WTC11 (cell line): ENCODE results near the gene VPS8. TPM values are rescaled to one million over a fixed set of nuclear protein-coding genes. Genes with fewer than 3 reads are reported as not detected.

Experiments
- ATAC-seq: fragments of 200-7000 bp; cut with Tn5 transposase; 2 replicates; pipeline ENCODE4 v1.10.0; 2021; ENCODE audit warnings: mild to moderate bottlenecking, moderate library complexity
- CTCF ChIA-PET: fragments of 300-600 bp; sonication (Branson Sonifier 250); formaldehyde crosslinking; loops from one replicate; lab custom pipeline; 2021; ENCODE audit warnings: antibody characterized with exemption; lab: Charles Lee
- POLR2A ChIA-PET: fragments of 350-600 bp; sonication (Branson Sonifier 250); formaldehyde crosslinking; loops from one replicate; lab custom pipeline; 2021; ENCODE audit warnings: antibody characterized with exemption; lab: Charles Lee
- DNase-seq: peaks from one replicate; pipeline ENCODE4 v3.0.0; 2021; ENCODE audit warnings: low spot score
- H3K27ac Mint-ChIP-seq: 2 replicates; pipeline ENCODE4 v1.8.0; 2021; ENCODE audit warnings: mixed read lengths
- H3K27me3 Mint-ChIP-seq: 2 replicates; pipeline ENCODE4 v1.8.0; 2021; ENCODE audit warnings: low read depth, mild to moderate bottlenecking, moderate library complexity, mixed read lengths
- H3K36me3 Mint-ChIP-seq: 2 replicates; pipeline ENCODE4 v1.8.0; 2021; ENCODE audit warnings: mixed read lengths
- H3K4me1 Mint-ChIP-seq: 2 replicates; pipeline ENCODE4 v1.8.0; 2022; ENCODE audit warnings: mixed read lengths
- H3K4me3 Mint-ChIP-seq: 2 replicates; pipeline ENCODE4 v1.8.0; 2021; ENCODE audit warnings: mild to moderate bottlenecking, moderate library complexity, mixed read lengths
- H3K9me3 Mint-ChIP-seq: 2 replicates; pipeline ENCODE4 v1.8.0; 2021; ENCODE audit warnings: mixed read lengths
- ARID4B ChIP-seq: sonication (generic); formaldehyde crosslinking; IDR thresholded peaks from 2 replicates; pipeline ENCODE4 v1.8.0; 2023; ENCODE audit warnings: missing genetic modification reagents, mild to moderate bottlenecking, borderline replicate concordance
- CBFB ChIP-seq: sonication (generic); formaldehyde crosslinking; IDR thresholded peaks from 2 replicates; pipeline ENCODE4 v1.8.1; 2022; ENCODE audit warnings: mild to moderate bottlenecking, low read depth, missing genetic modification reagents
- E2F4 ChIP-seq: sonication (generic); formaldehyde crosslinking; IDR thresholded peaks from 2 replicates; pipeline ENCODE4 v1.8.1; 2022; ENCODE audit warnings: low read depth, mild to moderate bottlenecking, moderate library complexity, missing genetic modification reagents, borderline replicate concordance
- ELF4 ChIP-seq: sonication (generic); formaldehyde crosslinking; IDR thresholded peaks from 2 replicates; pipeline ENCODE4 v1.8.1; 2022; ENCODE audit warnings: low read depth, mild to moderate bottlenecking, moderate library complexity, missing genetic modification reagents
- FOXJ3 ChIP-seq: sonication (generic); formaldehyde crosslinking; IDR thresholded peaks from 2 replicates; pipeline ENCODE4 v1.9.0; 2021; ENCODE audit warnings: missing genetic modification reagents, mild to moderate bottlenecking, borderline replicate concordance
- JAZF1 ChIP-seq: fragments of 250-450 bp; sonication (Bioruptor Pico); IDR thresholded peaks from 2 replicates; pipeline ENCODE4 v1.9.0; 2021; ENCODE audit warnings: moderate library complexity, mild to moderate bottlenecking, inconsistent platforms
- PRRX2 ChIP-seq: fragments of 250-450 bp; sonication (Bioruptor Pico); IDR thresholded peaks from 2 replicates; pipeline ENCODE4 v1.8.0; 2021; ENCODE audit warnings: mild to moderate bottlenecking
- TEAD1 ChIP-seq: sonication (generic); formaldehyde crosslinking; IDR thresholded peaks from 2 replicates; pipeline ENCODE4 v1.8.0; 2022; ENCODE audit warnings: mild to moderate bottlenecking, missing genetic modification reagents
- TEAD4 ChIP-seq: sonication (generic); formaldehyde crosslinking; IDR thresholded peaks from 2 replicates; pipeline ENCODE4 v1.8.0; 2022; ENCODE audit warnings: mild to moderate bottlenecking, missing genetic modification reagents
- ZNF138 ChIP-seq: sonication (generic); formaldehyde crosslinking; conservative IDR thresholded peaks from 2 replicates; pipeline ENCODE4 v1.8.1; 2022; ENCODE audit warnings: mild to moderate bottlenecking, moderate library complexity, missing genetic modification reagents
- ZNF219 ChIP-seq: sonication (generic); formaldehyde crosslinking; IDR thresholded peaks from 2 replicates; pipeline ENCODE4 v1.8.0; 2023; ENCODE audit warnings: missing genetic modification reagents, mild to moderate bottlenecking, borderline replicate concordance
- ZNF263 ChIP-seq: sonication (generic); formaldehyde crosslinking; IDR thresholded peaks from 2 replicates; pipeline ENCODE4 v1.8.1; 2022; ENCODE audit warnings: low read depth, mild to moderate bottlenecking, moderate library complexity, missing genetic modification reagents
- total RNA-seq: library from RNA; stranded (reverse); gene quantifications from 3 replicates; pipeline ENCODE4 v1.2.3, GENCODE V29; 2021
- TF ChIP-seq, protein P1 (sequence below): sonication (generic); formaldehyde crosslinking; conservative IDR thresholded peaks from 2 replicates; pipeline ENCODE4 v1.8.1; 2022; ENCODE audit warnings: mild to moderate bottlenecking, missing genetic modification reagents
- TF ChIP-seq, protein P2 (sequence below): sonication (generic); formaldehyde crosslinking; IDR thresholded peaks from 2 replicates; pipeline ENCODE4 v1.8.1; 2023; ENCODE audit warnings: mild to moderate bottlenecking, missing genetic modification reagents, borderline replicate concordance
- TF ChIP-seq, protein P3 (sequence below): fragments of 250-450 bp; sonication (Bioruptor Pico); IDR thresholded peaks from 2 replicates; pipeline ENCODE4 v1.8.0; 2021; ENCODE audit warnings: mild to moderate bottlenecking

VPS8 gene
- total RNA-seq, 1 experiment from 2014 or later: 44.9 TPM

- ChIA-PET CTCF (interaction anchor here (0.9 to 2.6 kb wide), 3 partner anchors 16 to 205 kb away, joined by 3 to 13 read pairs (median 4); partner anchors contain the start of gene EPHB3), POLR2A (interaction anchor here (1.1 kb wide), 1 partner anchor 11 kb away, joined by 4 read pairs; no protein-coding TSS in a partner anchor)
- ATAC-seq: peak; percentile 54; the same call in 1 of the 2 replicates
These were observed 45.3 kb upstream of the VPS8 start for GRCh38 chr3:184766555-184767261.

DNA sequence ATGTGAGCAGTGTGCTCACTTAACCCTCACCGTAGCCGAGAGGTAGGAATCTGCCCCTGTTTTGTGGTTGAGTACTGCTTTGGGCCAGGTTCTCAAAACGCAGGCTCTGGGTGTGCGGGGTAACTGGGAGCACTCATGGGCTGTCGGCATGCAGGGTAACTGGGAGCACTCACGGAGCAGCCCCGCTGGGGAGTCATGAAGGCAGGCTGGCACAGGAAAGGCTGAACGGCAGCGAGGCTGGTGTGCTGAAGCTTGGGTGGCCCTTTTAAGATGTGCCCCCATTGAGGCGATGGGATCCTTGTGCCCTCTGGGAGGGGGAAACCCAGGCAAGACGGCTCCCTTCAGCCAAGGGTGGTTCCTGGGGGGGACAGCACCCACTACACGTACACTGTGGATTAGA, 44.6 kb upstream of the VPS8 start:
- Mint-ChIP-seq H3K4me1 (peaks cover 24% of the 10 kb centered on the region), H3K36me3 (no peaks in the 10 kb centered on the region), H3K27ac (no peak overlapping the region), H3K4me3 (no peak overlapping the region), H3K9me3 (no peaks in the 10 kb centered on the region), H3K27me3 (no peaks in the 10 kb centered on the region; the same call in 1 of the 2 replicates)
- TF ChIP-seq E2F4 (CRISPR knock-in tag) (no peak), ZNF263 (CRISPR knock-in tag) (peak; percentile 74; the same call in 1 of the 2 replicates), TEAD1 (CRISPR knock-in tag) (no peak)
- no peak for DNase-seq
- ChIA-PET POLR2A (no interaction called here), CTCF (interaction anchor here (1.4 to 1.5 kb wide), 2 partner anchors 11 to 206 kb away, joined by 9 to 11 read pairs; partner anchors contain the start of gene EPHB3)
- no peak for ATAC-seq

More at GRCh38 chr3:184766555-184767261, 45.3 kb upstream of the VPS8 start:
- peaks cover 30% of the 10 kb centered on the region for H3K4me1 Mint-ChIP-seq
- H3K27ac Mint-ChIP-seq: peak overlapping the region; percentile 6; the same call in 1 of the 2 replicates
- H3K9me3 Mint-ChIP-seq: no peaks in the 10 kb centered on the region
- H3K27me3 Mint-ChIP-seq: no peaks in the 10 kb centered on the region; the same call in 1 of the 2 replicates
- no peak overlapping the region for H3K4me3 Mint-ChIP-seq
- TF ChIP-seq JAZF1 (CRISPR knock-in tag) (no peak), ARID4B (CRISPR knock-in tag) (no peak), TEAD4 (CRISPR knock-in tag) (no peak)
- H3K36me3 Mint-ChIP-seq: no peaks in the 10 kb centered on the region
- DNase-seq: no peak

GRCh38 chr3:184769382-184770170, 42.4 kb upstream of the VPS8 start:
- DNase-seq: no peak
- Mint-ChIP-seq H3K36me3 (no peaks in the 10 kb centered on the region), H3K4me1 (peaks cover 24% of the 10 kb centered on the region), H3K9me3 (no peaks in the 10 kb centered on the region), H3K27me3 (no peaks in the 10 kb centered on the region), H3K27ac (no peak overlapping the region), H3K4me3 (no peak overlapping the region)
- no peak for ATAC-seq
- CTCF ChIA-PET: interaction anchor here (0.5 to 1.5 kb wide), 4 partner anchors 9 to 208 kb away, joined by 3 to 9 read pairs (median 4); partner anchors contain the start of gene EPHB3
- POLR2A ChIA-PET: no interaction called here
- TF ChIP-seq ZNF138 (CRISPR knock-in tag): no peak
- TF ChIP-seq CBFB (CRISPR knock-in tag): no peak
- no peak for TF ChIP-seq ZNF219 (CRISPR knock-in tag)
- TF ChIP-seq FOXJ3 (CRISPR knock-in tag): no peak
- TF ChIP-seq TEAD1 (CRISPR knock-in tag): no peak
- TF ChIP-seq, protein P1, sequence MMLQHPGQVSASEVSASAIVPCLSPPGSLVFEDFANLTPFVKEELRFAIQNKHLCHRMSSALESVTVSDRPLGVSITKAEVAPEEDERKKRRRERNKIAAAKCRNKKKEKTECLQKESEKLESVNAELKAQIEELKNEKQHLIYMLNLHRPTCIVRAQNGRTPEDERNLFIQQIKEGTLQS (CRISPR knock-in tag): no peak
- TF ChIP-seq PRRX2 (CRISPR knock-in tag): no peak
- TF ChIP-seq, protein P2, sequence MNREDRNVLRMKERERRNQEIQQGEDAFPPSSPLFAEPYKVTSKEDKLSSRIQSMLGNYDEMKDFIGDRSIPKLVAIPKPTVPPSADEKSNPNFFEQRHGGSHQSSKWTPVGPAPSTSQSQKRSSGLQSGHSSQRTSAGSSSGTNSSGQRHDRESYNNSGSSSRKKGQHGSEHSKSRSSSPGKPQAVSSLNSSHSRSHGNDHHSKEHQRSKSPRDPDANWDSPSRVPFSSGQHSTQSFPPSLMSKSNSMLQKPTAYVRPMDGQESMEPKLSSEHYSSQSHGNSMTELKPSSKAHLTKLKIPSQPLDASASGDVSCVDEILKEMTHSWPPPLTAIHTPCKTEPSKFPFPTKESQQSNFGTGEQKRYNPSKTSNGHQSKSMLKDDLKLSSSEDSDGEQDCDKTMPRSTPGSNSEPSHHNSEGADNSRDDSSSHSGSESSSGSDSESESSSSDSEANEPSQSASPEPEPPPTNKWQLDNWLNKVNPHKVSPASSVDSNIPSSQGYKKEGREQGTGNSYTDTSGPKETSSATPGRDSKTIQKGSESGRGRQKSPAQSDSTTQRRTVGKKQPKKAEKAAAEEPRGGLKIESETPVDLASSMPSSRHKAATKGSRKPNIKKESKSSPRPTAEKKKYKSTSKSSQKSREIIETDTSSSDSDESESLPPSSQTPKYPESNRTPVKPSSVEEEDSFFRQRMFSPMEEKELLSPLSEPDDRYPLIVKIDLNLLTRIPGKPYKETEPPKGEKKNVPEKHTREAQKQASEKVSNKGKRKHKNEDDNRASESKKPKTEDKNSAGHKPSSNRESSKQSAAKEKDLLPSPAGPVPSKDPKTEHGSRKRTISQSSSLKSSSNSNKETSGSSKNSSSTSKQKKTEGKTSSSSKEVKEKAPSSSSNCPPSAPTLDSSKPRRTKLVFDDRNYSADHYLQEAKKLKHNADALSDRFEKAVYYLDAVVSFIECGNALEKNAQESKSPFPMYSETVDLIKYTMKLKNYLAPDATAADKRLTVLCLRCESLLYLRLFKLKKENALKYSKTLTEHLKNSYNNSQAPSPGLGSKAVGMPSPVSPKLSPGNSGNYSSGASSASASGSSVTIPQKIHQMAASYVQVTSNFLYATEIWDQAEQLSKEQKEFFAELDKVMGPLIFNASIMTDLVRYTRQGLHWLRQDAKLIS (CRISPR knock-in tag): no peak
- no peak for TF ChIP-seq E2F4 (CRISPR knock-in tag)
- no peak for TF ChIP-seq ELF4 (CRISPR knock-in tag)
- TF ChIP-seq, protein P3, sequence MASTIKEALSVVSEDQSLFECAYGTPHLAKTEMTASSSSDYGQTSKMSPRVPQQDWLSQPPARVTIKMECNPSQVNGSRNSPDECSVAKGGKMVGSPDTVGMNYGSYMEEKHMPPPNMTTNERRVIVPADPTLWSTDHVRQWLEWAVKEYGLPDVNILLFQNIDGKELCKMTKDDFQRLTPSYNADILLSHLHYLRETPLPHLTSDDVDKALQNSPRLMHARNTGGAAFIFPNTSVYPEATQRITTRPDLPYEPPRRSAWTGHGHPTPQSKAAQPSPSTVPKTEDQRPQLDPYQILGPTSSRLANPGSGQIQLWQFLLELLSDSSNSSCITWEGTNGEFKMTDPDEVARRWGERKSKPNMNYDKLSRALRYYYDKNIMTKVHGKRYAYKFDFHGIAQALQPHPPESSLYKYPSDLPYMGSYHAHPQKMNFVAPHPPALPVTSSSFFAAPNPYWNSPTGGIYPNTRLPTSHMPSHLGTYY (CRISPR knock-in tag): no peak
